NCI-H82 treated with DMSO at 0.1 percent for 48 hours (cell line): ENCODE results near the gene SPINDOC.
"Not testable (repeated sequence)": the region's sequence is repeated elsewhere in the genome, so short reads cannot be mapped to it uniquely, and the experiment has no call there.

ENCODE experiments used
- DNase-seq: peaks from one replicate; lab custom pipeline; 2025; ENCODE audit not compliant: unreplicated experiment; lab: John Stamatoyannopoulos, UW

Gene SPINDOC

GRCh38 chr11:63785823-63786222 lies 27.4 kb upstream of the SPINDOC start:
- no peak for DNase-seq

- no peak for DNase-seq
Measured at GRCh38 chr11:63791495-63792167, 21.6 kb upstream of the SPINDOC start.

GRCh38 chr11:63793161-63793560 lies 20.1 kb upstream of the SPINDOC start:
- no peak for DNase-seq

GRCh38 chr11:63795066-63795465 lies 18.2 kb upstream of the SPINDOC start:
- DNase-seq, result no peak

- DNase-seq, result no peak
Measured at GRCh38 chr11:63800921-63801320, 12.3 kb upstream of the SPINDOC start.

GRCh38 chr11:63802637-63803414 lies 10.4 kb upstream of the SPINDOC start:
- peak; percentile 36 for DNase-seq

- no peak for DNase-seq
Measured at GRCh38 chr11:63804259-63804658, 9.0 kb upstream of the SPINDOC start.

- no peak for DNase-seq
Measured at GRCh38 chr11:63805844-63806415, 7.3 kb upstream of the SPINDOC start.

- not testable (repeated sequence) for DNase-seq
Measured at GRCh38 chr11:63810383-63810782, 2.9 kb upstream of the SPINDOC start.

GRCh38 chr11:63811522-63811921 lies 1.7 kb upstream of the SPINDOC start:
- no peak for DNase-seq

- no peak for DNase-seq
Measured at GRCh38 chr11:63813563-63814382, 517 bp downstream of the SPINDOC start.

- DNase-seq, result no peak
Measured at GRCh38 chr11:63814383-63814736, 1.1 kb downstream of the SPINDOC start.

- DNase-seq, result no peak
Measured at GRCh38 chr11:63816166-63816565, 2.9 kb downstream of the SPINDOC start.

GRCh38 chr11:63816732-63817131 lies 3.5 kb downstream of the SPINDOC start:
- no peak for DNase-seq

GRCh38 chr11:63817758-63818498 lies 4.7 kb downstream of the SPINDOC start:
- no peak for DNase-seq

- no peak for DNase-seq
Measured at GRCh38 chr11:63818609-63819008, 5.4 kb downstream of the SPINDOC start.

GRCh38 chr11:63821411-63821810 lies 8.2 kb downstream of the SPINDOC start:
- no peak for DNase-seq

GRCh38 chr11:63826471-63827190 lies 13.4 kb downstream of the SPINDOC start:
- DNase-seq, result no peak

GRCh38 chr11:63829823-63830489 lies 16.7 kb downstream of the SPINDOC start:
- DNase-seq, result no peak

GRCh38 chr11:63831326-63831725 lies 18.1 kb downstream of the SPINDOC start:
- no peak for DNase-seq
